HG02938 (cell line): ENCODE results near the gene AGGF1.
A peak's percentile ranks its signal among the peaks of the same experiment; 100 is the strongest.
"Not testable (repeated sequence)": the region's sequence is repeated elsewhere in the genome, so short reads cannot be mapped to it uniquely, and the experiment has no call there.

Experiments used
- ATAC-seq: cut with Tn5 transposase; IDR thresholded peaks from one replicate; pipeline ENCODE4 v1.9.1; 2021; ENCODE audit warnings: mild to moderate bottlenecking, moderate library complexity; ENCODE audit not compliant: unreplicated experiment

AGGF1 gene

GRCh38 chr5:77030097-77031071 lies at the start of gene AGGF1:
Gene AGGF1 (plus strand): TSS chr5:77030404. CDS start chr5:77030767, 363 bp downstream.
- peak; percentile 96 for ATAC-seq

GRCh38 chr5:76980518-76981144 lies 49.6 kb upstream of the AGGF1 start:
- no peak for ATAC-seq

GRCh38 chr5:76982450-76982849 lies 47.8 kb upstream of the AGGF1 start:
- no peak for ATAC-seq

- ATAC-seq, result no peak
Measured at GRCh38 chr5:76983468-76983867, 46.7 kb upstream of the AGGF1 start.

- no peak for ATAC-seq
Measured at GRCh38 chr5:76986825-76987526, 43.2 kb upstream of the AGGF1 start.

- ATAC-seq, result no peak
Measured at GRCh38 chr5:76990899-76991459, 39.2 kb upstream of the AGGF1 start.

GRCh38 chr5:76993436-76993835 lies 36.8 kb upstream of the AGGF1 start:
- ATAC-seq, result not testable (repeated sequence)

GRCh38 chr5:76994337-76994736 lies 35.9 kb upstream of the AGGF1 start:
- ATAC-seq, result no peak

- not testable (repeated sequence) for ATAC-seq
Measured at GRCh38 chr5:76998251-76998650, 32.0 kb upstream of the AGGF1 start.

GRCh38 chr5:76999451-76999850 lies 30.8 kb upstream of the AGGF1 start:
- ATAC-seq, result no peak

- no peak for ATAC-seq
Measured at GRCh38 chr5:77003246-77003645, 27.0 kb upstream of the AGGF1 start.

- no peak for ATAC-seq
Measured at GRCh38 chr5:77006124-77006523, 24.1 kb upstream of the AGGF1 start.

GRCh38 chr5:77008413-77008812 lies 21.8 kb upstream of the AGGF1 start:
- no peak for ATAC-seq

GRCh38 chr5:77010243-77010642 lies 20.0 kb upstream of the AGGF1 start:
- ATAC-seq, result no peak

- ATAC-seq, result no peak
Measured at GRCh38 chr5:77011498-77011897, 18.7 kb upstream of the AGGF1 start.

- ATAC-seq, result no peak
Measured at GRCh38 chr5:77012601-77013000, 17.6 kb upstream of the AGGF1 start.

- ATAC-seq, result no peak
Measured at GRCh38 chr5:77015938-77016569, 14.2 kb upstream of the AGGF1 start.

GRCh38 chr5:77016962-77017361 lies 13.2 kb upstream of the AGGF1 start:
- no peak for ATAC-seq

- ATAC-seq, result no peak
Measured at GRCh38 chr5:77017668-77018067, 12.5 kb upstream of the AGGF1 start.

GRCh38 chr5:77022511-77023417 lies 7.4 kb upstream of the AGGF1 start:
- no peak for ATAC-seq
